Lung microvascular endothelial cell (primary cell): ENCODE results near the gene YIPF1. TPM values are rescaled to one million over a fixed set of nuclear protein-coding genes. Genes with fewer than 3 reads are reported as not detected.
"Not testable (repeated sequence)": the region's sequence is repeated elsewhere in the genome, so short reads cannot be mapped to it uniquely, and the experiment has no call there.

ENCODE experiments used
- DNase-seq, 2 donors: peaks; one replicate each; pipeline versions ENCODE4 v3.0.0 to v3.0.0-alpha.2; 2010; ENCODE audit warnings: low read depth in 2 of 2
- total RNA-seq: library from RNA; depleted of rRNA; stranded (reverse); fragments of >200 nt; gene quantifications from 2 replicates; pipeline ENCODE4 v1.2.1, GENCODE V29; 2014

YIPF1 gene
- total RNA-seq, 1 donor from 2014 or later, result 19.4 TPM

- no peak for DNase-seq
These were observed 5.8 kb upstream of the YIPF1 start for GRCh38 chr1:53895421-53895820.

- no peak for DNase-seq
These were observed 5.0 kb upstream of the YIPF1 start for GRCh38 chr1:53894644-53895043.

GRCh38 chr1:53893999-53894636, 4.5 kb upstream of the YIPF1 start, which contains the start of gene DIO1:
TSS of gene DIO1 (plus strand) at chr1:53894187. CDS start at chr1:53894211, 24 bp downstream.
- DNase-seq, result no peak

GRCh38 chr1:53892911-53893310, 3.3 kb upstream of the YIPF1 start:
- no peak for DNase-seq

DNA sequence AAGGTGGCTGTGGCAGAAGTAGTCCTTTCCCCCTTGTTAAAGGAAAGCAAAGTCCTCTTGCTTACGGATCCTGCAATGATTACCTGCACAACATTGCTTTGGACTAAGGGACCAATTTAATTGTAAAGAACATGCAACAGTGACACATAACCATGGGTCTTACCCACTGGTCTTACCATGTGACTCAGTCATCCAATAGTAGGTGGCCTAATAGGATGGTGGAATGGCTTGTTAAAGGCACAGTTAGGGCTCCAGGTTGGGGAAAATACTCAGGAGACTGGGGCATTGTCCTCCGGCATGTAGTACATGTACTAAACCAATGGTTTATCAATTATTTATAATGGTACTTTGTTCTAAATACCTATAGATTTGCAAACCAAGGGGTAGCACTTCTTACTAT, 2.1 kb upstream of the YIPF1 start:
- DNase-seq, result no peak

DNA sequence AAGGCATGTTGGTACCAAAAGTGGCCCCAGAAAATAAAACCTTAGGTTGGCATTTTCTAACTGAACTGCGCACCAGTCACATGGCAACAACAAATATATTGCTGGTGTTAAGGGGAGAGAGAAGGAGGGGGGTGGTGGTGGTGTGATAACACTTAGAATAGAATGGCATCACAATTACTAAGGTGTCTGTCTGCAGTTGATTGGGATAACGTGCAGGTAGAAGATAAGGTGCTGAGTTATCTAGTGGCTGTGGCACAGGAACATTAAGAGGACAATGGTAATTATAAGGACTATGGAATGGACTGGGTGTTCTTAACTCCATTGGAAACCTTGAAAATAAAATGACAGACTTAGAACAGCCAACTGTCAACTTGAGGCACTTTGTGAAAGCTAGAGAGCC, 1.4 kb upstream of the YIPF1 start:
- DNase-seq, result no peak

GRCh38 chr1:53890522-53890941, 935 bp upstream of the YIPF1 start:
- DNase-seq, result no peak

DNA sequence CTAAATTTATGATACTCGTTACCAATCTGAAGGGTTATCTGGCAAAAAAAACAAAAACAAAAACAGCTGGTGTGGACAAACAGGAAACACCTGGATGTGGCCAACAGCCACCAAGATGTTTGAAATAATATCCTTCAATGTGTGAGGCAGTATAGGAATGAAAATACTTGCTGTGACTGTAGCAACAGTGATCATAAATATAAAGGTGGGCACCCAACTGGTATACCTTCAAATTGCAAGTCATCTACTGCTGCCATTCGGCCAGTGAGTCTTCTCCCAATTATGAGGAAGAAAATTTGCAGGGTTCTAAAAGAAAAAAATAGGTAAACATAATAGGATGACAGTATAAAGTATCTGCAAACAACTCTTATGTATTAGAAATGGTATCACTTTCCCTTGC, 916 bp downstream of the YIPF1 start:
- DNase-seq, result no peak

- not testable (repeated sequence) for DNase-seq
These were observed 6.0 kb downstream of the YIPF1 start for GRCh38 chr1:53883600-53883999.

GRCh38 chr1:53881853-53882252, 7.7 kb downstream of the YIPF1 start:
- DNase-seq, result not testable (repeated sequence)

GRCh38 chr1:53878492-53879105, 11.0 kb downstream of the YIPF1 start:
- peak; percentile 68 to 74 for DNase-seq

DNA sequence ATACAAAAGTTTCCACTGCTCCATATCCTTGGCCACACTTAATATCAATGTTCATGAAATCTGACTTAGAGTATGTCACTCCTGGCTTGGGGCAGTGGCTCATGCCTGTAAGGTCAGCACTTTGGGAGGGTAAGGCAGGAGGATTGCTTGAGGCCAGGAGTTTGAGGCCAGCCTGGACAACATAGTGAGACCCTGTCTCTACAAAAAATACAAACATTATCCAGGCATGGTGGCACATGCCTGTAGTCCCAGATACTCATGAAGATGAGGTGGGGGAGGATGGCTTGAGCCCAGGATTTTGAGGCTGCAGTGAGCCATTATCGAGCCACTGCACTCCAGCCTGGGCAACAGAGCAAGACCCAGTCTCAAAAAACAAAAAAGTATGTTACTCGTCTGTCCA, 14.4 kb downstream of the YIPF1 start:
- DNase-seq, result not testable (repeated sequence)

- DNase-seq, result no peak
These were observed 17.7 kb downstream of the YIPF1 start for GRCh38 chr1:53871773-53872484.

DNA sequence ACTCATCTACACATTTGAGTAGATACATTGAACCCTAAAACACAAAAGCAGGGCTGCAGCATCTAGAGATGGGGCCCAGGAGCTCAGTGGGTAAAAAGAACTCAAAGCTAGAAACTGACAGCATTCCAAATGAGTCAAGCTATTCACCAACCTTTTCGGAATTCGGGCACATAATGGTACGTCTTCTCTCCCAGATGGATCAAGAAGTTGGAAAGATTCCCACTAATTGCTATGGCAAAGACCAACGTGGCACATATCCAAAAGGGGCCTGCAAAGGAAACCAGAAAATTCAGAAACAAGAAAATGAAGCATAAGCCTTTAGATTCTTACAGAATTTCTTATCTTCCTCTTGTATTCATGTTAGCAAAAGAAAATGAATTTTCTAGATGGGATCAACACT, 18.4 kb downstream of the YIPF1 start:
- no peak for DNase-seq

GRCh38 chr1:53869454-53870117, 20.0 kb downstream of the YIPF1 start:
- no peak for DNase-seq

- DNase-seq, result peak in 1 of 2 donors; percentile 17
These were observed 21.0 kb downstream of the YIPF1 start for GRCh38 chr1:53868565-53868964.

- DNase-seq, result no peak
These were observed 27.1 kb downstream of the YIPF1 start for GRCh38 chr1:53862507-53862906.

DNA sequence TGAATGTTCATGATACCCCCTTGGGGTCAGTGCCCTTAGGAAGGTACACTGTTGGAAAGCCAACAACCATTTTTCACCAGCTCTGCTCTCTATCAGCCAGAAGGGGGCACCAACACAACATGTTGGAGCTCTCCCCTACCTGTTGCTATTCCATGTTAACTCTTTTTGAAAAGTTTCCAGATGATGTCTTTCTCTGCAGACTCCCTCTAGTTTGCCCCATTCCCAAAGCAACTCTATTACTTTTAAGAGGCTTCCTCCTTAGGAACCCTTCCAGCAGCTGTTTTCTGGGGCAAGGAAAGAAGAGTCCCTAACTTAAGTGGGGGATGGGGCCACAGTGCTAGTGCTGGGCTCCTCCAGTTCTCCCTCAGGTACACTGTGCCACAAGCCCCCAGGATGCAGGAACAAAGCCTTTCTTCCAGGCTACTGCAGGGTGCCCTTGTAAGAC, 28.6 kb downstream of the YIPF1 start:
- DNase-seq, result peak; percentile 61 to 75

DNA sequence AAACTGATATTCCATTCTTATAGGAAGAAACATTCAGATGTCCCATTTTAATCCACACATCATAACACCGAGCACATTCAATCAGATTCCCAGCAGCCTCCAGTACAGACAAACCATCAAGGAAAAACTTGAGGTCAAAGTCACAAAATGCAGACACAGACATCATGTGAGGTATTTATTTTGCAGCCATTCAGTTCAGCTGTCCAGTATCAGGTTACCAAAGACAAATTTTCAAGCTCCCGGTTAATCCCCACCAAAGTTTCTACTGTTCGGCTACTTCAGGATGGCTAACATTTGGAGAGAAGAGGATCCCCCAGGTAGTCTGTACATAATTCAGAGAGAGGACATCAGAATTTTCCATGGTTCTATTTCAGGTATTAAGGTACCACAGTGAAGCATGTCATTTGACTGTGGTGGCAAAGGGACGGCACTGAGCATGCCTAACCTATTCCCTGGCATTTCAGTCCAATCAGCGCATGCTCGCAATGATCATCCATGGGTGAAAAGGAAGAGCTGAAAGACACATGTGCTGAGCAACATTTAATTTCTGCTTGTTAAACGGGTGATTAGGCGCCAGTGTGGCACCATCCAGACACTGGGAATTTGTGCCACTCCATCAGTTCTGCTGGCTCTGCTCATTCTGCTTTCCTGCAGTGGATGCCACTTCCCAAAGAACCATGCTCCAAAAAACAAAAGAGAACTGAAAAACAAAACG, 37.9 kb downstream of the YIPF1 start:
- DNase-seq, result no peak

GRCh38 chr1:53850082-53850673, 39.4 kb downstream of the YIPF1 start:
- DNase-seq, result no peak

DNA sequence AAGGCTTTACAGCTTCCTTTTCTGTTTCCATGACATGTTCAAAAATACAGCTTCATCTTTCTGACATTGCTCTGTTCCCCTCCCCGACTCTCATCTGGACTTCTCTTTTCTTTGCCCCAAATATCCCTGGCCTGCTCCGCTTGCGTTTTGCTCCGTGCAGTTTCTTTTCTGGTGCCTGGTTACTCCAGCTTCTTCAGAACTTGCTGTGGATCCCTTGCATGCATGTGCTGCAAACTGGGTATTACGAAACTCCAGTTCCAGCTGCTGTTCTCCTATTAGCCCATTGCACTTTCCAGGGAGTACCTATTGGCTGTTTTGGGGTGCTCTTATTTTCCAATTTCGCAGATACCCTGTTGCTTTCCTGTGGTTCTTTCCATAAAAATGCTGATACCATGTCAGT, 41.6 kb downstream of the YIPF1 start:
- DNase-seq, result no peak
